Cerebellar nuclear complex (tissue), 1 donor: ENCODE results near the gene CD84.
"Not testable (repeated sequence)": the region's sequence is repeated elsewhere in the genome, so short reads cannot be mapped to it uniquely, and the experiment has no call there.

ENCODE experiments used
- DNase-seq, 2 experiments: peaks; one replicate each; lab custom pipeline; 2025; lab: John Stamatoyannopoulos, UW

CD84 gene

DNA sequence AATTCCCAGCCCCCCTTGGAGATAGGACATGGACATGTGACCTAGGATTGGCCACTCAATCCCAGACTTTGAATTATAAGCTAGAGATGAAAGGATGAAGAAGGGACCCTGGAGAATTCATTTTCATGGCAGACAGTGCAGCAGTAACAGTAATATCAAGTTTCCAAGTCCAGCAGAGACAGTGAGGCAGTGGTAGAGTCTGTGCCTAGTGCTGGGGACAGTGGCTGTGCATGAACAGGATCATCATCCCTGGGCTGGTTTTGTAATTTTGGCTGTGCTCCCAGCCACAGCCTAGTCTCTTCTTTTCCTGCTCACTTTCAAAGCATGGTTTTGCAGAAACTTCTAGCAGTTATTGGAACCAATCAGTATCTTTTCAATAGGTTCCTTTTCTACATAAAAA lies 29.6 kb upstream of the CD84 start:
- DNase-seq, result no peak

DNA sequence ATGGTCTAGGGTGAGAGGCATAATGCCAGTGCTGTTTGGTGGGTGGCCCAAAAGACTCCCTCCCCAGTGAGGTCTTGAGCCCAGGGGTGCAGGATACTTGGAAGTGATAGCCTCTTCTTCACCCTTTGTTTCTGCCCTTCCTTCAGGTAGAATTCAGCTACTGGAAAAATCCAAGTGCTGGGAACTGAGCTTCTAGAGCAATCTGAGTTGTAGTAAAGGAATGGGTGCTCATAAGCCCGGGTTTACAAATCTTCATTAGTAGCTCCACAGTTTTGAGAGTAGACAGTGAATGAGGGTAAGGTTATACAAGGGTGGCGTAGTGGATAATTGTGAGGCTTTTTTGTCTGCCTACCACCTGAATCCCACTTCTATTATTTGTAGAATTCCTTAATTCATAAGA lies 29.2 kb upstream of the CD84 start:
- no peak for DNase-seq

DNA sequence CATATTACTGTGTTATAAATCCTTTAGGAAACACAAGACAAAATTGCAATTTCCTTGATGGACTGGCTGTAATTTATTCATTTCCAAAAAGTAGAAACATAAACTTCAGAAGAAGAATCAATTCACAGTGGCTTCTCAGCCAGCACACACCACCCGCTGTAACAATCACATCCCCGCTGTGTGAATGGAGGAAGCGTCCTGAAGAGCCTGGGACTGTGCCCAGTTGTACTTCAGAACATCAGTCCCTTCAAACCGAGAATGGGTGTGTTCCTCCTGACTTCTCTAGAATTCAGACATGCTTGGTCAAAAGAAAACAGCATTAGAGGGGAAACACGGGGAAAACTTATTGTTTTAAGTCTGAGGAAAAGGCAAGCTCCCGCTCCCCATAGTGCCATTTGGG lies 28.8 kb upstream of the CD84 start:
- DNase-seq, result no peak

DNA sequence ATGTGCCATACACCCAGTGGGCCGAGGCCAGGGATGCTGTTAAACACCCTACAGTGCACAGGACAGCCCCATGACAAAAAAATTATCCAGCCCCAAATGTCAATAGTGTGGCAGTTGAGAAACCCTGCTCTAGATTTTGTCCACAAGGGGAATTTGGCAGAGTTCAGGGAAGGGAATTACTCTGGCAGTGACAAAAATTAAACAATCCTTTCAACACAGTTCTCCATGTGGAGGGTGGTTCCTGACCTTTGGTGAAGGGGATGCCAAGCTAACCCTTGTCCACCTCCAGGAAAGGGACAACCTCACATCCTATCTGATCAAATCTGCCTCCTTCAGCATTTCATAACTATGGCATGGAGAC lies 28.4 kb upstream of the CD84 start:
- DNase-seq, result no peak

DNA sequence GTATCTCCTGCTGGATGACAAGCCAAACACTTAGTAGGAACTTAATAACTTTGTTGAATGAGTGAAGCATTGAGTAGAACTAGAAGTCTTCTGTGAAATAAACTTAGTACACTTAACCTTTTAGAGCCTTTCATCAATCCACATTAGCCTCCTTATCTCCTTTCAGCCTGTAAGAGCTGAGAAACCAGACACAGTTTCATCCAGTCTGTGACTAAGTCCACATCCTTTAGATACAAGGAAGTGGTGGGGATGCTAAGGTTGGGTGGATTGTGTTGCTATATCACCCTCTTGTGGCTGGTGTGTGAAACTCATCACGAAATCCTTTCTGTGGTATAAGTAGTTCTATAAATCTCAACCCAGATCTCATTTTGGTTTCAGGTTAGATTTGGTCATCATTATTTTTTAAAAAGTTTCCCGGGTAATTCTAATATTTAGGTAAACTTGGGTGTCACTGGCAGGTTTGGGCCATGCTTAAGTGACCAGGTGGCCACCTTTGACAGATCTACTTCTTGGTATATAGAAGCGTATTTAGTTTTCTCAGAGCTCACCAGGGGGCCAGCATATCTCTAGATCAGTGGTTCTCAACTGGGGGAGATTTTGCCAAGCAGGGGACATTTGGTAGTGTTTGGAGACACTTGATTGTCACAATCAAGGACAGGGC lies 27.8 kb upstream of the CD84 start:
- DNase-seq, result peak in 1 of 2 experiments; percentile 36

DNA sequence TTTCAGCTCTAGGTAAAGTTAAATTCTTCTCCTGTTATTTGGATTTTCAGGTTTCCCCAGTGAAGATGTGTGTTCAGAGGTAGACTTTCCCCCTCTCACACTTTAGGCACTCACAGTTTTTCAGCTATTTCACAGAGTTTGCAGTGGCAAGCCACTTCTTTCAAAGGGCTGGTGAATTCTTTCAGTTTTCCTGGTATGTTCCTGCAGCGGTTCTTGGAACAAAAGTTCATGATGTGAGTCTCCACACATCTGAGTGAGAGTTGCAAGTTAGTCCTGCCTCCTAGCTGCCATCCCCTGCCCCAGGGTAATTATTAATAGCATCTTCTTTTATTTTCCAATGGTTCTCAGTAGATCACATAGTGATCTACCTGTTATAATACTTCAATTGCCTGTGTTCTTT lies 27.3 kb upstream of the CD84 start:
- DNase-seq, result no peak

DNA sequence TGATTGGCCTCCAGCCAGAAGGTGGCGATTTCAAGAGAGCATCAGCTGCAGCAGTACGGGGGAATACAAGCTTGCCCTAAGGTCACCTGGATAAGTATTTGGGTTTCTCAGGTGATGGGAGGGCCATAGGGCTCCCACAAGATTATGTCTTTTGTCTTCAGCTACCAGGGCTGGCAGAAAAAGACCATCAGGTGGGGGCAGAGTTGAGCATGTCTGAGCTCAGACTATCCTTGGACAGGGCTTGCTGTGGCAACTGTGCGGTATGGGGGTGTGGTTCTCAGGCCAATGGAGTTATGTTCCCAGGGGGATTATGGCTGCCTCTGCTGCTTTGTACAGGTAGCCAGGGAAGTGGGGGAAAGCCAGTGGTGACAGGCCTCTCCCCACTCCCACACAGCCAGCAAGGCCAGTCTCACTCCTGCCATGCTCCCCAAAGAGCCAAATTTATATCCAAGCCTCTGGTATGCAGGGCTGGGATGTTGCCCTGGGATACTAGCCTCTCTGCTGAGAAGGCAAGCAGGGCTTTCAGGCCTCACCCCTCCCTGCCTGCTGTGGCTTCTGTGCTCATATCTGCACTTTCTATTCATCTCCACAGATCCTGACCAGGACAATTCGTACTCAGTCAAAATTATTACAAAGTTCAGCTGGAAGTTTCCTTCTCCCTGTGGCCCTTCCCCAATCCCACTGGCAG lies 26.6 kb upstream of the CD84 start:
- DNase-seq, result no peak

DNA sequence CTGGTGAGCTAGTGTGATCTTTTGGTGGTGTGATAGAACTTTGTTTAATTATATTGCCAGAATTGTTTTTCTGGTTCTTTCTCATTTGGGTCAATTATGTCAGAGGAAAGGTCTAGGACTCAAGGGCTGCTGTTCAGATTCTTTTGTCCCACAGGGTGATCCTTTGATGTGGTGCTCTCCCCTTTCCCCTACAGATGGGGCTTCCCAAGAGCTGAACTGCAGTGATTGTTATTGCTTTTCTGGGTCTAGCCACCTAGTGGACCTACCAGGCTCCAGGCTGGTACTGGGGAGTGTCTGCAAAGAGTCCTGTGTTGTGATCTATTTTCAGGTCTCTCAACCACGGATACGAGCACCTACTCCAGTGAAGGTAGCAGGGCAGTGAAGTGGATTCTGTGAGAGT lies 25.9 kb upstream of the CD84 start:
- DNase-seq, result no peak

DNA sequence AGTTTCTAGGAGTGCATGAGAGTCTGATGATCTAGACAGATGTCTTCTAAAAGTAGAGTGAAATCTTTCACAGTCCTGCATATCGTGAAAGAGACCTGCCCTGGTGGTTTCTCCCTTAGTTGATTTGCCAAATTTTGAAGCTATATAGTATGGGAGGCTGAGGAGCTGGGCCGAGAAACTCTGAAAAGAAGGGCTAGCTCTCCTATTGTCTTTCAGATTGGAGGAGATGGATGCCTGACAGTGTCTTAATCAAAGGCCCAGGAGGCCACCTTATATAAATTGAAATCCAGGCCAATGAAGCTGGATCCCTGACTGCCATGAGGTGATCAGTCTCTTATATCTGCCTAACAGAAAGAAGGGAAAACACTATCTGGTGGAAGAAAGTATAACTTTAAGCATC lies 18.4 kb upstream of the CD84 start:
- DNase-seq, result no peak

DNA sequence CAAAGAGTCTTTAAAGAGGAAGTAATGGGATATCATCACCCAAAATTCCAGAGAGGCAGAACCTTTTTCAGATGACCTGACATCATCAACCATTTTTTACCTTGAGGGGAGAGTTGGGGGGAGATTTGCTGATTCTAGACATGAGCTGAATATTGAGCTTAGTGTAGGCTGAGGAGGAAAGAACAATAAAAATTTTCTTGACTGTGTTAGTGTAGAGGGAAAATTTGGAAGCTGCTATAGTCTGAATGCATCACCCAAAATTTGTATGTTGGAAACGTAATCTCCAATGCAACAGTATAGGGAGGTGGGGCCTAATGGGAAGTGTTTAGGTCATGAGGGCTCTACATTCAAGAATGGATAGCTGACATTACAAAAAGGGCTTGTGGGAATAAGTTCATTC lies 17.8 kb upstream of the CD84 start:
- no peak for DNase-seq

DNA sequence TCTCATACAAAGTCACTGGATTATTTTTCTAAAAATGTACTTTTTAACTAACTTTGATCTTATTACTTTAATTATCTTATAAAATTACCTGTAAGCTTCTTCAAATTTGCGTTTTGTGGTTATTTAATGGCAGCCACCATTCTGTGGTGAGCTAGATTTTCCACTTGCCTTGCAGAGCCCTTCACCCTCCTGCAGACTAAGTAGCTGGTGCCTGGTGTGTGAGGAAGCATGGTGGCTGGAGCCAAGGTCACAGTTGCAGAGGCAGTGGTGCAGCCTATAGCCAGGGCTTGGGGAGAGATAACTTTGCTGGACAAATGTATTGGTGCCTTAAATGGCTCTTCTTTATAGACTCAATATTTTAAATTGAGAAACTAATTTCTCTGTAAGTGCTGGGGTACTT lies 11.2 kb upstream of the CD84 start:
- DNase-seq, result no peak

DNA sequence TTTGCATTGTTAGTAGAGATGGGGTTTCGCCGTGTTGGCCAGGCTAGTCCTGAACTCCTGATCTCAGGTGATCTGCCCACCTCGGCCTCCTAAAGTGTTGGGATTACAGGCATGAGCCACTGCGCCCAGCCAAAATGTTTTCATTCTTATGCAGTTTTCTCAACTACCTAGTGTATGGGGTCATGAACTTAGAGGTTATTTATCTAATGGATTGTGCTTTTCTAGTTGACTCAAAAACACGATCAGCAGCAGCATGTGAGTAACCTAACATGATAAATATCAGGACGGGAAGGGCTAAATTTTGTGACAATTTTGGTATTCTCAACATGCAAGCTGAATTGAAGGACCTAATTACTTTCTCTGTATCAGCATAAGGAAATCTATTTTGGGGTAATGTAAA lies 9.2 kb upstream of the CD84 start:
- DNase-seq, result no peak

DNA sequence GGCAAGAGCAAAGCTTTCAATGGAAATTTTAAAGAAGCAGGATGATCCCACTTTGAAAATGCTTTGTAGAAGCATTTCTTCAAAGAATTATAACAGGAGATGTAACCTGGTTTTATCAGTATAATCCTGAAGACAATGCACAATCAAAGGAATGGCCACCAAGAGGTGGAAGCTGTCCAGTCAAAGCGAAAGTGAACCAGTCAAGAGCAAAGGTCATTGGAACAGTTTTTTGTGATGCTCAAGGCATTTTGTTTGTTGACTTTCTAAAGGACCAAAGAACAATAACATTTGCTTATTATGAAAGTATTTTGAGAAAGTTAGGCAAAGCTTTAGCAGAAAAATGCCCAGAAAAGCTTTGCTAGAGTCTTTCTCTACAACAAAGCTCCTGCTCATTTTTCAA lies 5.5 kb upstream of the CD84 start:
- no peak for DNase-seq

DNA sequence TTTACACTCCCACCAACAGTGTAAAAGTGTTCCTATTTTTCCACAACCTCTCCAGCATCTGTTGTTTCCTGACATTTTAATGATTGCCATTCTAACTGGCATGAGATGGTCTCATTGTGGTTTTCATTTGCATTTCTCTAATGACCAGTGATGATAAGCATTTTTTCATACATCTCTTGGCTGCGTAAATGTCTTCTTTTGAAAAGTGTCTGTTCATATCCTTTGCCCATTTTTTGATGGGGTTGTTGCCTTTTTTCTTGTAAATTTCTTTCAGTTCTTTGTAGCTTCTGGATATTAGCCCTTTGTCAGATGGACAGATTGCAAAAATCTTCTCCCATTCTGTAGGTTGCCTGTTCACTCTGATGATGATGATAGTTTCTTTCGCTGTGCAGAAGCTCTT lies 3.7 kb upstream of the CD84 start:
- DNase-seq, result not testable (repeated sequence)

DNA sequence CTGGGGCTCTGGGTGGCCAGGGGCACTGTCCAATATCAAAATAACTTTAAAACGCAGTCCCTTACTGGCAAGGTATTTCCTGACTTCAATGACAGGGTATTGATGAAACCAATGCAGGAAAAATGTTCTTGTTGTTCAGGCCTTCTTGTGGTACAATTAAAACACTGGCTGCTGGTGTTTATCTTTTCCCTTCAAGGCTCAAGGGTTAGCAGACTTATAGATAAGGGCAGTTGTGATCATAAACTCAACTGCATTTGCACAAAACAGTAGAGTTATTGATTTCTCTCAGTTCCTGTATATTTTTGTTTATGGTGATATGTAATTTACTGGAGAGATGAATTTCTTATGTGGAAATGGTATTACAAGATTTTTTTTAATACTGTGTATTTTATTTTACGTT lies 2.7 kb upstream of the CD84 start:
- DNase-seq, result no peak

DNA sequence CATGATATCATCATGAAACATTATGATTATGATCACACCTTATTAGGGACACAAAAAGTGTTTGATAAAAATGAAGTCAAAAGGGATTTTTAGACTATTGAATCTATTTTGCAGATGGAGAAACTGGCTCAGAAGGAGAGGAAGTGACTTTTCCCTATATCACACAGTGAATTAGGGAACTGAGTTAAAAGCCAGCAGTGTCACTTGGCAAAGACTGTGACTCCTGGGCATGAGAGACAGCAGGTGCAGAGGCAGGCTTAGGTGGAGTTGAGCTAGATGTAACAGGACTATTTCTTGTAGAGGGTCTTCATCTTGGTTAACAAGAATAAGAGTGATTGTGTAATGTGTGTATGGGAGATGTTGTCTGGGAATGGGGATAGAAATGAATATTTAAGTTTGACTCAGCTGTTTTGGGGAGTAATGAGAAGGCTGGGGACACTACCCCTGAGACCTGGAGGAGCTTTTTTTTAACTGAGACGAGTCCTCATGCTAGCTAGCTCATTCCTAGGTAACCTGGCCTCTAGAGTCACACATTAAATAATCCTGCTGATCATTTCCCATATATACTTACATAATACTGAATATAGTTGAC lies 1.0 kb upstream of the CD84 start:
- no peak for DNase-seq

DNA sequence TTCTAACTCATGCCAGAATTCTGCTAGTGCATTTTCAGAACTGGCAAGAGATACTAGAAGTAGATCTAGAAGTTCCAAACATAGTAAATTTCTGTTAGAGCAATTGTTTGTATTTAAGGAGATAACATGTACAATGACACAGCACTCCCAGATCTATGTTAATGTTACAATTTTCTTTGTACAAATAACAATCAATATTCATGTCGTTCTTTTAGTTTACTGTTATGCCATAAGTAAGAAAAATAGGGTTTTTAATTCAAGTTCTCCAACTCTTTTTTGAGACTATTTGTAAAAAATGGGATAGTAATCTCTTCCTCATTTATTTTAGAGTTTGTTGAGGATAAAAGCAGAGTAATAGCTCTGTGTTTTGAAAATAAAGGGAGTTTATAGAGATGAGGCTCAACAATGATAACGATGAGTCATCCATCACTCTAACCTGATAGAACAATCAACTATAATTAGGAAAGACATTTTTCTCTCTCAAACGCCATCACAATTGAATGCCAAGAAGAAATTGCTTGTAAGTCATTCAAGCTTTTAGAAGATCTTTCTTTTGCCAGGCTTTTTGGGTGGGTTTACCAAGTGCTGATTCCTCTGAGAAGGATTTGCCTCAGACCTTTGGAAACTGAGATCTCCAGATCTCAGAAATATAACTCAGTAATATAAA lies 638 bp downstream of the CD84 start:
- DNase-seq, result no peak

DNA sequence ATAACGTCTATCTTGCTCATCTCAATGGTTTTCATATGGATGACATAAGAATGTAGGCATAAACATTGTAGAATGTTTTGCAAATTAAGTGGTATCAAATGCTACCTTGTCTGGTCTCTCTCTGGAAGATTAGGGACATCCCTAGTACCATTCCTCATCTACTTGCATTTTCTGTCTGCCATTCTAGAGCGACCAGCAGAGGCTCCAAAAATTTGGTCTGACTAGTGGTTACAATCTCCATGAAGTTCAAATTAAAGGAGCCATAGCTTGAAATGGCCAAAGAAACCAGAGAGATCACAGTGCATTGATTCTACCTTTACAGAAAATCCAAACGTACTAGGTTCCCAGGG lies 1.1 kb downstream of the CD84 start:
- DNase-seq, result no peak

DNA sequence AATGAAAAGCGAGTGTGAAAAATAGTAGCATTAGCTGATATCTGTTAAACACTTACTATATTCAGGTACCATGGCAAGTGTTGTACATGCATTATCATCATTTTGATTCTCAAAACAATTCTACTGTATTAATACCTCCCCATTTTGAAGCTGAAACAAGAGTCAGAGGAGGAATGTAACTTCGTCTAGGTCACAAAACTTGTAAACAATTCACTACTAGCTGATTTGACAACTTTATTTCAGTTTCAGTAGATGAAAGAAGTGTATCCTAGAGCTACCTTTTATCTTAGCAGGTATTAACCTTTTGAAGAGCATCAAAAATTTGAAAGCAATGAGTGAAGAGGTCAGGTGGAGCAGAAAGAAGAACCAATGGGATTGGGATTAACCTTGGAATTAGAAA lies 1.6 kb downstream of the CD84 start:
- no peak for DNase-seq

DNA sequence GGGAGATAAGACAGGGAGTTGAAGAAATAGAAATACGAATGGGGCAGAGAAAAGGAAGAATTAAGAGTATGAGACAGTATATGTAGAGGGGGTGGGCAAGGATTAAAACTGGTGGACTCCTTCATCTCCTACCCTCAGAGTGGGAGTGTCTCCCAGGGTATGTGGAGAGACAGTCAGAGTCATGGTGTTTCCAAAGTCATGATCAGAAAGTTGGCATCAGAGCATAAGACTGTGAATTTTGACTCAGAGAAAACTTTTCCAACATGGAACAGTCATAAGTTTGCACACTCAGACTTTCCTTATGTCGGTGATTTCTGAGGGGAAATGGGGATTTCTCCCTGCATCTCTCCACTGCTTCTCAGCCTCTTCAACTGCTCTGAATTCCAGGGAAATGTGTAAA lies 2.4 kb downstream of the CD84 start:
- no peak for DNase-seq

DNA sequence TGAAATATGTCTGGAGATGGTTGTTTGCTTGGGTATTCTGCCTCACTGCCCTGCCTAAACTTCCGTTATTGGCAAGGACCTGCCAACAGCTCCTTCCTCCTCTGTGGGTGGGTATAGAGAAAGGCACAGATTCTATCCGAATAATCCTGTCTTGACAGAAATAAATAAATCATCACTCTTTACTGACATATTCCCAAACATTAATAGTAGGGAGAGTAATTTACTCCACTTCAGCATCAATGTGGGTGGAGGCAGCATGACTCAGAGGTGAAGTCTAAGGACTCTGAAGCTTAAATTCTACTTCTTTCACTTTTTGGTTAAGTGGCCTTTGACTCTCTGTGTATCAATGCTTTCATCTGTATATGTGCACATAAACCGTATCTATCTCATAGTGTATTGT lies 2.9 kb downstream of the CD84 start:
- no peak for DNase-seq

DNA sequence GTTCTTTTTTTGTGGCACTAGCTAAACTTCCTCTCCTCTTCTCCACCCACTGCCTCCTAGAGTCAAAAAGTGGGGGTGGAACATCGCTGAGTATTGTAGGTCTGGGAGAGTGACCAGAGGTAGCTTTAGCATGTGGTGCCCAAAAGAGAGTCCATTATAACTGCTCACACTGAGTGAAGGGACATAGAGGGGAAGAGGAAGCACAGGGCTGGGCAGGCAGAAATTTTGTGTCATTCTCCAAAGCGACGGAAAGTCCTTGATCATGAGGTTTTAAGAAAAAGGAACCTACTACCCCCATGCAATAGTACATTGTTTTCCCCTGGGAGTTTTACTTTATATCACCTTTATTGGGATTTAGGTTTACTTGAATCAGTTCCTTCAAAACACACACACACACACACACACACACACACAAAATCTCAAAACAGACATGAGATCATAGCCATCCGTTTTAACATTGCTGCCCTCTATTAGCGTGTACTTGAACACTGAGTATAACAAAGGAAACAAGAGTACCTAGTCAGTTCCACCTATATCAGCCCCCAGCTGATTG lies 4.1 kb downstream of the CD84 start:
- DNase-seq, result no peak

DNA sequence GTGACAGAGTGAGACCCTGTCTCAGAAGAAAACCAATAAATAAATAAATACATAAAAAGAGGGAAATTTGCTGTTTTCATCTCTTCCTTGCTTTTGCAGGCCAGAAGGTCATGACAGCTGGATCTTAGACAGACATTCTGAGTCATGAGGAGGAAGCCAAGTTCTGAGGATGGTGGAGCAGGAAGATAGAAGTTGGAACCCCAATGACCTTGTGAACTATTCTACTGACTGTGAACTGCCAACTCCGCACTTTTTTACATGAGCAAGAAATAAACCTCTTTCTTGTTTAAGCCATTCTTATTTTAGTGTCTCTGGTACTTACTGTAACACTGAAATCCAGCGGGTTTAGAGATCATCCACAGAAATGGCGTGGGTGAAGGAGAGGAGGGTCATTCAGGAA lies 8.5 kb downstream of the CD84 start:
- DNase-seq, result no peak
